ENCODE data around the gene SNAPC1.
"Not testable (repeated sequence)": the region's sequence is repeated elsewhere in the genome, so short reads cannot be mapped to it uniquely, and the experiment has no call there.

The SNAPC1 gene

GRCh38 chr14:61730756-61731373 lies 31.4 kb upstream of the SNAPC1 start:
- WGBS (ENCODE audit: insufficient coverage, insufficient read length), result no CpG with 5 or more reads among the region's 2 CpGs
- H3K27ac ChIP-seq (ENCODE audit: low read length), result no peak overlapping the region
- no peaks in the 10 kb centered on the region for H3K4me1 ChIP-seq (ENCODE audit: control insufficient read depth, insufficient read depth, low read length)
- no peak overlapping the region for H3K4me3 ChIP-seq (ENCODE audit: low read length)
- peaks cover 15% of the 10 kb centered on the region; the same call in 1 of the 2 replicates for H3K36me3 ChIP-seq (ENCODE audit: control insufficient read depth, insufficient read depth, low read length)
- DNase-seq (ENCODE audit: low read depth, low spot score), result no peak
- H3K9me3 ChIP-seq (ENCODE audit: control insufficient read depth, insufficient read depth, low read length), result no peaks in the 10 kb centered on the region
- no peaks in the 10 kb centered on the region for H3K27me3 ChIP-seq (ENCODE audit: control insufficient read depth, insufficient read depth, low read length)

GRCh38 chr14:61733972-61734371 lies 28.2 kb upstream of the SNAPC1 start:
- Histone ChIP-seq H3K27ac (ENCODE audit: low read length) (no peak overlapping the region), H3K27me3 (ENCODE audit: control insufficient read depth, insufficient read depth, low read length) (no peaks in the 10 kb centered on the region)
- DNase-seq (ENCODE audit: low read depth, low spot score), result no peak

GRCh38 chr14:61736751-61737150 lies 25.5 kb upstream of the SNAPC1 start:
- no CpG with 5 or more reads among the region's 4 CpGs for WGBS (ENCODE audit: insufficient coverage, insufficient read length)
- H3K4me3 ChIP-seq (ENCODE audit: low read length), result no peak overlapping the region
- no peaks in the 10 kb centered on the region for H3K4me1 ChIP-seq (ENCODE audit: control insufficient read depth, insufficient read depth, low read length)
- H3K36me3 ChIP-seq (ENCODE audit: control insufficient read depth, insufficient read depth, low read length), result peaks cover 21% of the 10 kb centered on the region; the same call in 1 of the 2 replicates
- no peak for DNase-seq (ENCODE audit: low read depth, low spot score)
- no peak overlapping the region for H3K27ac ChIP-seq (ENCODE audit: low read length)
- H3K27me3 ChIP-seq (ENCODE audit: control insufficient read depth, insufficient read depth, low read length), result no peaks in the 10 kb centered on the region
- no peaks in the 10 kb centered on the region for H3K9me3 ChIP-seq (ENCODE audit: control insufficient read depth, insufficient read depth, low read length)

More at GRCh38 chr14:61733972-61734371, 28.2 kb upstream of the SNAPC1 start:
- Histone ChIP-seq H3K36me3 (ENCODE audit: control insufficient read depth, insufficient read depth, low read length) (peaks cover 17% of the 10 kb centered on the region; the same call in 1 of the 2 replicates), H3K9me3 (ENCODE audit: control insufficient read depth, insufficient read depth, low read length) (no peaks in the 10 kb centered on the region), H3K4me1 (ENCODE audit: control insufficient read depth, insufficient read depth, low read length) (no peaks in the 10 kb centered on the region), H3K4me3 (ENCODE audit: low read length) (no peak overlapping the region)
- WGBS (ENCODE audit: insufficient coverage, insufficient read length), result 100% methylated on average over 1 of the region's 2 CpGs

GRCh38 chr14:61737915-61738314 lies 24.3 kb upstream of the SNAPC1 start:
- WGBS (ENCODE audit: insufficient coverage, insufficient read length), result no CpG with 5 or more reads among the region's 5 CpGs
- Histone ChIP-seq H3K27ac (ENCODE audit: low read length) (no peak overlapping the region), H3K9me3 (ENCODE audit: control insufficient read depth, insufficient read depth, low read length) (no peaks in the 10 kb centered on the region), H3K27me3 (ENCODE audit: control insufficient read depth, insufficient read depth, low read length) (no peaks in the 10 kb centered on the region), H3K36me3 (ENCODE audit: control insufficient read depth, insufficient read depth, low read length) (peaks cover 22% of the 10 kb centered on the region; the same call in 1 of the 2 replicates), H3K4me1 (ENCODE audit: control insufficient read depth, insufficient read depth, low read length) (no peaks in the 10 kb centered on the region), H3K4me3 (ENCODE audit: low read length) (no peak overlapping the region)
- DNase-seq (ENCODE audit: low read depth, low spot score), result no peak

GRCh38 chr14:61739133-61739532 lies 23.1 kb upstream of the SNAPC1 start:
- DNase-seq (ENCODE audit: low read depth, low spot score), result no peak
- Histone ChIP-seq H3K27me3 (ENCODE audit: control insufficient read depth, insufficient read depth, low read length) (no peaks in the 10 kb centered on the region), H3K4me3 (ENCODE audit: low read length) (no peak overlapping the region), H3K9me3 (ENCODE audit: control insufficient read depth, insufficient read depth, low read length) (no peaks in the 10 kb centered on the region), H3K27ac (ENCODE audit: low read length) (no peak overlapping the region), H3K36me3 (ENCODE audit: control insufficient read depth, insufficient read depth, low read length) (peaks cover 19% of the 10 kb centered on the region; the same call in 1 of the 2 replicates), H3K4me1 (ENCODE audit: control insufficient read depth, insufficient read depth, low read length) (no peaks in the 10 kb centered on the region)

DNA sequence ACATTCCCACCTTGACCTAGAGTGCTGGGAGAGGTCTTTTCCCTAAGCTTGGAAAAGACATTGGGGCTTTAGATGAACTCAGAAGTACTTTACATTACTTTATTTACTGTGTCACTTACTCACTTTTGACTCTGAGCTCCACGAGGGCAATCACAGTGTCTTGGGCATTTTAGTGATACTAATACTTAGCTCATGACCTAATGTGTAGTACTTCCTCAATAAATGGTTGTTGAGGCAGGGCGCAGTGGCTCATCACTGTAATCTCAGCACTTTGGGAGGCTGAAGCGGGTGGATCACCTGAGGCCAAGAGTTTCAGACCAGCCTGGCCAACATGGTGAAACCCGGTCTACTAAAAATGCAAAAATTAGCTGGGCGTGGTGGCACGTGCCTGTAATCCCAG lies 19.8 kb upstream of the SNAPC1 start:
- Histone ChIP-seq H3K9me3 (ENCODE audit: control insufficient read depth, insufficient read depth, low read length) (no peaks in the 10 kb centered on the region), H3K27me3 (ENCODE audit: control insufficient read depth, insufficient read depth, low read length) (no peaks in the 10 kb centered on the region), H3K27ac (ENCODE audit: low read length) (no peak overlapping the region), H3K4me1 (ENCODE audit: control insufficient read depth, insufficient read depth, low read length) (no peaks in the 10 kb centered on the region), H3K36me3 (ENCODE audit: control insufficient read depth, insufficient read depth, low read length) (peaks cover 18% of the 10 kb centered on the region; the same call in 1 of the 2 replicates), H3K4me3 (ENCODE audit: low read length) (no peak overlapping the region)
- no CpG with 5 or more reads among the region's 6 CpGs for WGBS (ENCODE audit: insufficient coverage, insufficient read length)
- DNase-seq (ENCODE audit: low read depth, low spot score), result no peak

- Histone ChIP-seq H3K36me3 (ENCODE audit: control insufficient read depth, insufficient read depth, low read length) (peaks cover 12% of the 10 kb centered on the region; the same call in 1 of the 2 replicates), H3K27me3 (ENCODE audit: control insufficient read depth, insufficient read depth, low read length) (no peaks in the 10 kb centered on the region), H3K27ac (ENCODE audit: low read length) (no peak overlapping the region), H3K9me3 (ENCODE audit: control insufficient read depth, insufficient read depth, low read length) (no peaks in the 10 kb centered on the region), H3K4me1 (ENCODE audit: control insufficient read depth, insufficient read depth, low read length) (no peaks in the 10 kb centered on the region), H3K4me3 (ENCODE audit: low read length) (no peak overlapping the region)
- no CpG with 5 or more reads among the region's 5 CpGs for WGBS (ENCODE audit: insufficient coverage, insufficient read length)
- DNase-seq (ENCODE audit: low read depth, low spot score), result no peak
Observed at GRCh38 chr14:61744238-61744637, 18.0 kb upstream of the SNAPC1 start.

- not testable (repeated sequence) for H3K9me3 ChIP-seq (ENCODE audit: control insufficient read depth, insufficient read depth, low read length); H3K4me1 ChIP-seq (ENCODE audit: control insufficient read depth, insufficient read depth, low read length); H3K27ac ChIP-seq (ENCODE audit: low read length); H3K4me3 ChIP-seq (ENCODE audit: low read length); DNase-seq (ENCODE audit: low read depth, low spot score); H3K27me3 ChIP-seq (ENCODE audit: control insufficient read depth, insufficient read depth, low read length); H3K36me3 ChIP-seq (ENCODE audit: control insufficient read depth, insufficient read depth, low read length)
- WGBS (ENCODE audit: insufficient coverage, insufficient read length), result no CpG with 5 or more reads among the region's 3 CpGs
Observed at GRCh38 chr14:61746346-61746745, 15.9 kb upstream of the SNAPC1 start.

DNA sequence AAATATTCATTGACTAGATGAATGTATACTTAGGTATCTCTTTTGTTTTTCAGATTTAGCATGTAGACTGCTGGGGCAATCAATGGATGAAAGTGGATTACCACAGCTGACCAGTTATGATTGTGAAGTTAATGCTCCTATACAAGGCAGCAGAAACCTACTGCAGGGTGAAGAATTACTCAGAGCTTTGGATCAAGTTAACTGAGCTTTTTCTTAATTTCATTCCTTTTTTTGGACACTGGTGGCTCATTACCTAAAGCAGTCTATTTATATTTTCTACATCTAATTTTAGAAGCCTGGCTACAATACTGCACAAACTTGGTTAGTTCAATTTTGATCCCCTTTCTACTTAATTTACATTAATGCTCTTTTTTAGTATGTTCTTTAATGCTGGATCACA lies 15.3 kb upstream of the SNAPC1 start:
- H3K9me3 ChIP-seq (ENCODE audit: control insufficient read depth, insufficient read depth, low read length), result no peaks in the 10 kb centered on the region
- peaks cover 7% of the 10 kb centered on the region; the same call in 1 of the 2 replicates for H3K36me3 ChIP-seq (ENCODE audit: control insufficient read depth, insufficient read depth, low read length)
- H3K4me3 ChIP-seq (ENCODE audit: low read length), result no peak overlapping the region
- H3K27me3 ChIP-seq (ENCODE audit: control insufficient read depth, insufficient read depth, low read length), result no peaks in the 10 kb centered on the region
- no peak for DNase-seq (ENCODE audit: low read depth, low spot score)
- peaks cover 2% of the 10 kb centered on the region; the same call in 1 of the 2 replicates for H3K4me1 ChIP-seq (ENCODE audit: control insufficient read depth, insufficient read depth, low read length)
- H3K27ac ChIP-seq (ENCODE audit: low read length), result no peak overlapping the region

DNA sequence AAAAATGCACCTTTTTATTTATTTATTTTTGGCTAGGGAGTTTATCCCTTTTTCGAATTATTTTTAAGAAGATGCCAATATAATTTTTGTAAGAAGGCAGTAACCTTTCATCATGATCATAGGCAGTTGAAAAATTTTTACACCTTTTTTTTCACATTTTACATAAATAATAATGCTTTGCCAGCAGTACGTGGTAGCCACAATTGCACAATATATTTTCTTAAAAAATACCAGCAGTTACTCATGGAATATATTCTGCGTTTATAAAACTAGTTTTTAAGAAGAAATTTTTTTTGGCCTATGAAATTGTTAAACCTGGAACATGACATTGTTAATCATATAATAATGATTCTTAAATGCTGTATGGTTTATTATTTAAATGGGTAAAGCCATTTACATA lies 14.9 kb upstream of the SNAPC1 start:
- H3K36me3 ChIP-seq (ENCODE audit: control insufficient read depth, insufficient read depth, low read length), result peaks cover 7% of the 10 kb centered on the region; the same call in 1 of the 2 replicates
- H3K4me1 ChIP-seq (ENCODE audit: control insufficient read depth, insufficient read depth, low read length), result peaks cover 2% of the 10 kb centered on the region; the same call in 1 of the 2 replicates
- no peak overlapping the region for H3K4me3 ChIP-seq (ENCODE audit: low read length)
- H3K27ac ChIP-seq (ENCODE audit: low read length), result no peak overlapping the region
- no peaks in the 10 kb centered on the region for H3K27me3 ChIP-seq (ENCODE audit: control insufficient read depth, insufficient read depth, low read length)
- no peak for DNase-seq (ENCODE audit: low read depth, low spot score)
- H3K9me3 ChIP-seq (ENCODE audit: control insufficient read depth, insufficient read depth, low read length), result no peaks in the 10 kb centered on the region
- no CpG with 5 or more reads among the region's 3 CpGs for WGBS (ENCODE audit: insufficient coverage, insufficient read length)

- no peaks in the 10 kb centered on the region for H3K27me3 ChIP-seq (ENCODE audit: control insufficient read depth, insufficient read depth, low read length)
- no peak for DNase-seq (ENCODE audit: low read depth, low spot score)
- H3K27ac ChIP-seq (ENCODE audit: low read length), result no peak overlapping the region
- no peaks in the 10 kb centered on the region for H3K9me3 ChIP-seq (ENCODE audit: control insufficient read depth, insufficient read depth, low read length)
- WGBS (ENCODE audit: insufficient coverage, insufficient read length), result no CpG with 5 or more reads among the region's 3 CpGs
- H3K4me1 ChIP-seq (ENCODE audit: control insufficient read depth, insufficient read depth, low read length), result peaks cover 2% of the 10 kb centered on the region; the same call in 1 of the 2 replicates
- H3K4me3 ChIP-seq (ENCODE audit: low read length), result no peak overlapping the region
- peaks cover 3% of the 10 kb centered on the region; the same call in 1 of the 2 replicates for H3K36me3 ChIP-seq (ENCODE audit: control insufficient read depth, insufficient read depth, low read length)
Observed at GRCh38 chr14:61749264-61749663, 13.0 kb upstream of the SNAPC1 start.
